SK-N-MC (cell line): Measurements from ENCODE around the gene ZNF324.

Source experiments
- DNase-seq: peaks from one replicate; pipeline ENCODE4 v3.0.0-alpha.2; 2011; ENCODE audit warnings: low read depth, low spot score
- H3K27ac ChIP-seq: fragments of 200-600 bp; sonication (generic); 2 replicates; pipeline ENCODE4 v1.5.1; 2016; ENCODE audit warnings: mixed run types
- H3K36me3 ChIP-seq: fragments of 200-600 bp; sonication (generic); 2 replicates; pipeline ENCODE4 v1.6.1; 2017; ENCODE audit warnings: antibody characterized with exemption, low read length, mixed read lengths; ENCODE audit not compliant: insufficient read depth
- H3K4me3 ChIP-seq: fragments of 200-600 bp; sonication (generic); 2 replicates; pipeline ENCODE4 v1.5.1; 2016
- H3K9ac ChIP-seq: fragments of 200-600 bp; sonication (generic); 2 replicates; pipeline ENCODE4 v1.8.0; 2017; ENCODE audit warnings: mixed run types, mixed read lengths; ENCODE audit not compliant: insufficient read length
- H3K9me3 ChIP-seq: fragments of 200-600 bp; sonication (generic); 2 replicates; pipeline ENCODE4 v1.6.1; 2017; ENCODE audit warnings: low read depth, mild to moderate bottlenecking, antibody characterized with exemption, low read length, moderate library complexity, mixed read lengths
- EZH2 ChIP-seq: fragments of 200-600 bp; sonication (generic); IDR thresholded peaks from one replicate; pipeline ENCODE4 v1.6.1; 2017; ENCODE audit warnings: antibody characterized with exemption
- FOXP2 ChIP-seq: optimal IDR thresholded peaks from 2 replicates; pipeline ENCODE3; 2011; ENCODE audit warnings: mild to moderate bottlenecking, moderate library complexity; ENCODE audit not compliant: insufficient read depth; ENCODE audit errors: extremely low read length, control extremely low read depth
- POLR2AphosphoS5 ChIP-seq: IDR thresholded peaks from 2 replicates; pipeline ENCODE4 v1.6.1; 2012; ENCODE audit warnings: mild to moderate bottlenecking, low read depth, low read length, borderline replicate concordance

ZNF324 gene

GRCh38 chr19:58450856-58451357 is 16.0 kb upstream of the ZNF324 start:
- Histone ChIP-seq H3K36me3 (no peaks in the 10 kb centered on the region), H3K9ac (no peak overlapping the region), H3K4me3 (peak overlapping the region; percentile 93), H3K27ac (no peak overlapping the region), H3K9me3 (no peaks in the 10 kb centered on the region)
- no peak for DNase-seq
- TF ChIP-seq EZH2 (no peak), FOXP2 (no peak), POLR2AphosphoS5 (no peak)

DNA sequence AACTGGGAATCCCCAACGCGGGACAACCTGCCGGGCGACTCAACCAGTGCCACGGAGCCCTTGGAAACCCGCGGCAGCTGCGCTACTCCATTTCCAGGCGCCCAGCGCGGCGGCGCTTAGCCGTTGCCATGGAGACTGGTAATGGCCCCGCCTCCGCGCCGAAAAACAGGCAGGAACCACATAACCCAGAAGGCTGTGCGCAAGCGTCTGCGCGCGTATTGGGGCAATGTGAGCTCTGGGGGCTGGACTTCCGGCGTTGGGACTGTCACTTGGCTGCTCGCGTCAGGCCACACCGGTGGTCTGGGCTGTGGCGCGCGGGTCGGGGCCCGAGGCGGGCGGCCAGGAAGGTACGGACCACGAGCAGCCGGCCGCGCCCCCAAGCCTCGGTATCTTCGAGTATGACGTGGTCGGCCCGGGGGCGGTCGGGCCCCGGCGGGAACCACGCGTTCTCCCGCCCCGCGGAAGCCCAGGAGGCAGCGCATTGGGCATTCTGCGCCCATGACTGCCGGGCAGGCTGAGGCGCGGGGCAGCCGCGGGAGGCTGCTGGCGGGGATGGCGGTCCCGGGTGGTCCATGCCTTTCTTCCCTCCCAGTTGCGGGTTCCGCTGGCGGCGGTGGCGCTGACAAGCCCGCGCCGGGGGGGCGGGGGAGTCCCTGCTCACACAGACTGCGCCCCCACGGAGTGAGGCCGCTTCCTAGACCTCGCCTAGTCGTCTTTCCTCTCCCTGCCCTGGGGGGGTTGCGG is 15.3 kb upstream of the ZNF324 start, which contains the start of gene ZNF324B:
Gene ZNF324B (plus strand): TSS at position 265 of the 744 bp plus-strand sequence. CDS start 2,080 bp downstream, outside the sequence.
- Histone ChIP-seq H3K9ac (peak within 1 kb of the TSS; percentile 65), H3K4me3 (peak within 1 kb of the TSS; percentile 93), H3K36me3 (no peaks in the 10 kb centered on the region), H3K27ac (no peak within 1 kb of the TSS), H3K9me3 (no peaks in the 10 kb centered on the region)
- TF ChIP-seq EZH2, result no peak
- TF ChIP-seq POLR2AphosphoS5, result peak; percentile 82
- peak; percentile 88 for DNase-seq

GRCh38 chr19:58453743-58454142 is 13.1 kb upstream of the ZNF324 start:
- no peak overlapping the region for H3K27ac ChIP-seq
- no peaks in the 10 kb centered on the region for H3K36me3 ChIP-seq
- no peak overlapping the region for H3K9ac ChIP-seq
- H3K4me3 ChIP-seq, result no peak overlapping the region
- no peaks in the 10 kb centered on the region for H3K9me3 ChIP-seq
- no peak for TF ChIP-seq POLR2AphosphoS5
- TF ChIP-seq EZH2, result no peak
- no peak for TF ChIP-seq FOXP2
- DNase-seq, result no peak

GRCh38 chr19:58455306-58455705 is 11.6 kb upstream of the ZNF324 start:
- no peak overlapping the region for H3K27ac ChIP-seq
- no peaks in the 10 kb centered on the region for H3K9me3 ChIP-seq
- no peaks in the 10 kb centered on the region for H3K36me3 ChIP-seq
- no peak overlapping the region for H3K4me3 ChIP-seq
- H3K9ac ChIP-seq, result no peak overlapping the region
- no peak for TF ChIP-seq FOXP2
- TF ChIP-seq EZH2, result no peak
- TF ChIP-seq POLR2AphosphoS5, result no peak
- no peak for DNase-seq

DNA sequence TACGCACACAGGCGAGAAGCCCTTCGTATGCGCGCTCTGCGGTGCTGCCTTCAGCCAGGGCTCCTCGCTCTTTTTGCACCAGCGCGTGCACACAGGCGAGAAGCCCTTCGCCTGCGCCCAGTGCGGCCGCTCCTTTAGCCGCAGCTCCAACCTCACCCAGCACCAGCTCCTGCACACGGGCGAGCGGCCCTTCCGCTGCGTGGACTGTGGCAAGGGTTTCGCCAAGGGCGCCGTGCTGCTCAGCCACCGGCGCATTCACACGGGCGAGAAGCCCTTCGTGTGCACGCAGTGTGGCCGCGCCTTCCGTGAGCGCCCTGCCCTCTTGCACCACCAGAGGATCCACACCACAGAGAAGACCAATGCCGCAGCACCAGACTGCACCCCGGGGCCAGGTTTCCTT is 10.8 kb upstream of the ZNF324 start:
- DNase-seq, result no peak
- Histone ChIP-seq H3K27ac (no peak overlapping the region), H3K36me3 (no peaks in the 10 kb centered on the region), H3K9ac (no peak overlapping the region), H3K4me3 (no peak overlapping the region), H3K9me3 (no peaks in the 10 kb centered on the region)
- TF ChIP-seq FOXP2 (no peak), POLR2AphosphoS5 (no peak), EZH2 (no peak)

DNA sequence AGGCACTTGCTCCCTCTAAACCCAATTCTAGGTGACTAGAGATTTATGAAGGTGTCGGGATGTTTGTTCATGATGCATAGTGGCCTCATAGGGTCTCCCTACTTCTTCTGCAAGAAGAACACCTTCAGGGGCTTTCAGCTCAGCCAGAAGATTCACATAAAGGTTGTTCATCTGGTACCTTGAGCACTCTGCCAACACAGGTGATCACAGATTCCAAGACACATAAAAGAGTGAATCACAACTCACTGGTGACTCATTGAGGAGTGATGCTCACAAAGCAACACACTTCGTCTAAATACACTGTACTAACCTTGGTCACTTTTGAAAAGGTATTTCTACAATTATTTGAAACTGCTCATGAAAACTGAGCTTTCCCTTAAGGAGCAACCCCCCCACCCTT is 6.8 kb upstream of the ZNF324 start:
- TF ChIP-seq FOXP2, result no peak
- TF ChIP-seq EZH2, result no peak
- no peak for TF ChIP-seq POLR2AphosphoS5
- H3K27ac ChIP-seq, result no peak overlapping the region
- no peaks in the 10 kb centered on the region for H3K36me3 ChIP-seq
- no peak overlapping the region for H3K4me3 ChIP-seq
- H3K9me3 ChIP-seq, result no peaks in the 10 kb centered on the region
- no peak for DNase-seq
- H3K9ac ChIP-seq, result no peak overlapping the region

- no peak for DNase-seq
- Histone ChIP-seq H3K27ac (no peak overlapping the region), H3K4me3 (peak overlapping the region; percentile 93), H3K9ac (peak overlapping the region; percentile 59), H3K9me3 (no peaks in the 10 kb centered on the region), H3K36me3 (no peaks in the 10 kb centered on the region; the same call in 1 of the 2 replicates)
- TF ChIP-seq EZH2 (no peak), FOXP2 (no peak), POLR2AphosphoS5 (no peak)
Observed at GRCh38 chr19:58466089-58466759, 656 bp upstream of the ZNF324 start.

- Histone ChIP-seq H3K4me3 (no peak overlapping the region), H3K36me3 (no peaks in the 10 kb centered on the region; the same call in 1 of the 2 replicates), H3K9ac (no peak overlapping the region), H3K27ac (no peak overlapping the region), H3K9me3 (no peaks in the 10 kb centered on the region)
- TF ChIP-seq FOXP2 (no peak), EZH2 (no peak), POLR2AphosphoS5 (no peak)
- no peak for DNase-seq
Observed at GRCh38 chr19:58468216-58468839, 1.4 kb downstream of the ZNF324 start.
